Measurements from ENCODE around the gene HTRA1. TPM values are rescaled to one million over a fixed set of nuclear protein-coding genes. Genes with fewer than 3 reads are reported as not detected.

HTRA1 gene
- polyA plus RNA-seq, 1 of the 3 experiments (the other 2 are of a cell fraction) = 291 TPM

DNA sequence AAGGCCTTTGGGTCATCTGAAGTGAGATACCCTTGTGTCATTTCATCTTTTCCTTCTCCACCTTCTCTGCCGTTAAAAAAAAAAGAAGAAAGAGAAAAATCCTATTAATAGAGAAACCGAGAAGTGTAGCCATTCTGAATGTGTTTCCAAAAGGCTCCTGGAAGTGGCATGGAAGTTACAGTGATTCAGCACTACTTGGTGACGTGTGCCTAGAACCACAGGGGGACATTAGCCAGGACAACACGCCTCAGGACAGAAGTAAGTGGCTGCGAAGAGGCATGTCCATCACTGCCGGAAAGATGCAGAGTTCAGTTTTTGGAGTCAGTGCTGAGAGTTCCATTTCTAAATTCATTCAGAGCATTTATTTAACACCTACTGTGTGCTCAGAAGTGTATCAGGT lies 6.3 kb downstream of the HTRA1 start:
- peaks cover 18% of the 10 kb centered on the region for H4K20me1 ChIP-seq (ENCODE audit: insufficient read depth)
- H2AFZ ChIP-seq (ENCODE audit: low read depth) = no peak overlapping the region
- H3K9me2 ChIP-seq = no peaks in the 10 kb centered on the region
- ChIA-PET CTCF (interaction anchor here (1.1 to 1.5 kb wide), 3 partner anchors 18 to 98 kb away, joined by 3 to 4 read pairs (median 4); no protein-coding TSS in a partner anchor), POLR2A (no interaction called here)
- TF ChIP-seq ELF1 (IDR thresholded peaks at IDR 0.05) (no peak), EP300 (IDR thresholded peaks at IDR 0.05; ENCODE audit: borderline replicate concordance in 1 of 2, low read depth in 1 of 2, low read length in 1 of 2) (no peak), YY1 (IDR thresholded peaks at IDR 0.05; ENCODE audit: low read depth) (no peak), ZBTB33 (IDR thresholded peaks at IDR 0.05; ENCODE audit: borderline replicate concordance, low read depth) (no peak)
- no peaks in the 10 kb centered on the region for H3K27me3 ChIP-seq (ENCODE audit: insufficient read depth)
- H3F3A ChIP-seq (replicated peaks; ENCODE audit: insufficient read depth) = peaks cover 32% of the 10 kb centered on the region
- H3K4me2 ChIP-seq = no peak overlapping the region
- no peaks in the 10 kb centered on the region for H3K9me3 ChIP-seq
- WGBS (ENCODE audit: low lambda C conversion rate) = 83% methylated on average over 6 of the region's 6 CpGs
- no peak overlapping the region for H3K4me3 ChIP-seq (ENCODE audit: low read depth in 2 of 2, low read length in 1 of 2)
- peaks cover 76% of the 10 kb centered on the region for H3K79me2 ChIP-seq (ENCODE audit: insufficient read depth)
- peaks cover 1 to 17% of the 10 kb centered on the region in 2 experiments; a peak in 3 of 4 replicates for H3K4me1 ChIP-seq (ENCODE audit: control insufficient read depth in 1 of 2, insufficient read depth in 2 of 2, low read depth in 1 of 2, low read length in 1 of 2)
- H3K27ac ChIP-seq (ENCODE audit: low read depth in 2 of 2, low read length in 1 of 2) = peak overlapping the region in 1 of 2 experiments; percentile 95; a peak in 2 of 4 replicates
- H3K9ac ChIP-seq = no peak overlapping the region
- peaks cover 0 to 2% of the 10 kb centered on the region in 2 experiments for H3K36me3 ChIP-seq (replicated peaks in 1 of 2; ENCODE audit: control insufficient read depth in 1 of 2, insufficient read depth in 2 of 2, low read length in 1 of 2)
- DNase-seq = no peak

- Histone ChIP-seq H3K9ac (peak overlapping the region; percentile 14; the same call in 1 of the 2 replicates), H3K27me3 (ENCODE audit: insufficient read depth) (no peaks in the 10 kb centered on the region), H2AFZ (ENCODE audit: low read depth) (no peak overlapping the region), H3K79me2 (ENCODE audit: insufficient read depth) (peaks cover 76% of the 10 kb centered on the region), H3K4me1 (ENCODE audit: control insufficient read depth in 1 of 2, insufficient read depth in 2 of 2, low read depth in 1 of 2, low read length in 1 of 2) (peaks cover 0 to 17% of the 10 kb centered on the region in 2 experiments; a peak in 2 of 4 replicates), H3F3A (replicated peaks; ENCODE audit: insufficient read depth) (peaks cover 32% of the 10 kb centered on the region), H3K4me2 (peak overlapping the region; percentile 68), H3K4me3 (ENCODE audit: low read depth in 2 of 2, low read length in 1 of 2) (no peak overlapping the region; a peak in 1 of 4 replicates), H3K9me2 (no peaks in the 10 kb centered on the region), H3K9me3 (no peaks in the 10 kb centered on the region), H3K36me3 (replicated peaks in 1 of 2; ENCODE audit: control insufficient read depth in 1 of 2, insufficient read depth in 2 of 2, low read length in 1 of 2) (peaks cover 0 to 2% of the 10 kb centered on the region in 2 experiments), H3K27ac (ENCODE audit: low read depth in 2 of 2, low read length in 1 of 2) (peak overlapping the region in 1 of 2 experiments; percentile 95; a peak in 2 of 4 replicates), H4K20me1 (ENCODE audit: insufficient read depth) (peaks cover 15% of the 10 kb centered on the region)
- WGBS (ENCODE audit: low lambda C conversion rate) = 95% methylated on average over 5 of the region's 5 CpGs
- no peak for TF ChIP-seq MXI1 (IDR thresholded peaks at IDR 0.05; ENCODE audit: low read depth, low read length)
- CTCF ChIA-PET = interaction anchor here (1.4 to 1.8 kb wide), 3 partner anchors 10 to 734 kb away, joined by 3 read pairs; no protein-coding TSS in a partner anchor
- no peak for DNase-seq
- POLR2A ChIA-PET = no interaction called here
Observed at GRCh38 chr10:122468307-122468925, 7.1 kb downstream of the HTRA1 start.

Measured in SK-N-SH (cell line).